Upper lobe of left lung (tissue), 4 donors: ENCODE measurements around the gene STX1B.

Source experiments
- POLR2A ChIP-seq, 4 donors: fragments of 450-650 bp; IDR thresholded peaks; one replicate each; pipeline ENCODE4 v1.5.1; 2016 to 2017; ENCODE audit warnings: antibody characterized with exemption in 4 of 4, mild to moderate bottlenecking in 2 of 4
- POLR2AphosphoS5 ChIP-seq, 2 donors: sonication (generic); formaldehyde crosslinking; IDR thresholded peaks; one replicate each; pipeline ENCODE4 v1.5.1; 2017; ENCODE audit warnings: antibody characterized with exemption in 2 of 2

DNA sequence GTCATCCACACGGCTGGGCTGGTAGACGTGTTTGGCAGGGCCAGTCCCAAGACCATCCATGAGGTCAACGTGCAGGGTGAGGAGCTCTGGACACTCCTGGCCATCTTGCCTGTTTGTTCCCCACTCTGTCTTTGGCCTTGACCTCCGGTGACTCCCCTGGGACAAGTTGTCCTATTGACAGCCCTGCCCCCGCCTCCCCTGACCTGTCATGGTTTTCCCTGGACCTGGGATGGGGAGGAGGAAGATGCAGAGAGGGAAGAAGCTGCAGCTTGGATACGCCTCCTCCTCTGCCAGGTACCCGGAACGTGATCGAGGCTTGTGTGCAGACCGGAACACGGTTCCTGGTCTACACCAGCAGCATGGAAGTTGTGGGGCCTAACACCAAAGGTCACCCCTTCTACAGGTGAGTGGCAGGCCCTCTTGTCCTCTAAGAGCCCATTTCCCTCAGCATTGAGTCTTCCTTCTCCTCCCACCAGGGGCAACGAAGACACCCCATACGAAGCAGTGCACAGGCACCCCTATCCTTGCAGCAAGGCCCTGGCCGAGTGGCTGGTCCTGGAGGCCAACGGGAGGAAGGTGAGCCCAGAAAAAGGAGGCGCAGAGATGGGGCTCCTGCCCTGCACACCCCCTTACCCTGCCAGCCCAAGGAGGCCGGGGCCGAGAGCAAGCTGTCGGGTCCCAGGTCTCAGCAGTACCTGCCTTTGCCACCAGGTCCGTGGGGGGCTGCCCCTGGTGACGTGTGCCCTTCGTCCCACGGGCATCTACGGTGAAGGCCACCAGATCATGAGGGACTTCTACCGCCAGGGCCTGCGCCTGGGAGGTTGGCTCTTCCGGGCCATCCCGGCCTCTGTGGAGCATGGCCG, 24.1 kb downstream of the STX1B start:
- TF ChIP-seq POLR2AphosphoS5 (IDR thresholded peaks at IDR 0.05), result no peak
- TF ChIP-seq POLR2A (IDR thresholded peaks at IDR 0.05), result no peak
